Nephron progenitor cell (in vitro differentiated cells): ENCODE results near the gene TAF11.
"Not testable (repeated sequence)": the region's sequence is repeated elsewhere in the genome, so short reads cannot be mapped to it uniquely, and the experiment has no call there.

Experiments used
- DNase-seq: peaks from one replicate; pipeline ENCODE4 v3.0.0; 2021
- H3K27ac Mint-ChIP-seq: 2 replicates; pipeline ENCODE4 v1.8.0; 2021; ENCODE audit warnings: mild to moderate bottlenecking, moderate library complexity, mixed read lengths
- H3K27me3 Mint-ChIP-seq: 2 replicates; pipeline ENCODE4 v1.8.0; 2021; ENCODE audit warnings: mild to moderate bottlenecking, low read depth, mixed read lengths; ENCODE audit not compliant: poor library complexity
- H3K36me3 Mint-ChIP-seq: 2 replicates; pipeline ENCODE4 v1.8.0; 2021; ENCODE audit warnings: low read depth, mixed read lengths
- H3K4me1 Mint-ChIP-seq: 2 replicates; pipeline ENCODE4 v1.8.0; 2021; ENCODE audit warnings: mixed read lengths
- H3K4me3 Mint-ChIP-seq: 2 replicates; pipeline ENCODE4 v1.8.0; 2021; ENCODE audit warnings: mild to moderate bottlenecking, moderate library complexity, mixed read lengths
- H3K9me3 Mint-ChIP-seq: 2 replicates; pipeline ENCODE4 v1.8.0; 2021; ENCODE audit warnings: mild to moderate bottlenecking, moderate library complexity, mixed read lengths
- CTCF ChIP-seq: fragments of 200-600 bp; sonication (generic); IDR thresholded peaks from 2 replicates; pipeline ENCODE4 v1.5.0; 2021; ENCODE audit warnings: antibody characterized with exemption

TAF11 gene

DNA sequence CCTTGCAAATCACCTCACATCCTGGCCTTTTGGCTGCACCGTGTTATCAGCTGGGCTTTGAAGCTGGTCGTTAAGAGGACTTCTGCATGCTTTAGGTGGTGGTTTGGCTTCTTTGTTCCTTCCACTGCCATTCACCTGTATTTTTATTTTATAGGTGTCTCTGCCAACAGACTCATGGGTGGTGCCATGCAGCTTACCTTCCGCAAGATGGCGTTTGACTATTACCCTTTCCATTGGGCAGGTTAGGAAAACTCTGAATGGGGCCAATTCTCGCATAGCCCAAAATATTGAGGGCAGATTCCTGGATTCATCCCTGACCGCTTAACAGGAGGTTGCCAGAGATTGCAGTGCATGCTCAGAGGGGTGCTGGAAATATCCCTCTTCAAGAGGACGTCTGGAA, 32.4 kb downstream of the TAF11 start:
- Mint-ChIP-seq H3K4me3 (no peak overlapping the region), H3K9me3 (no peaks in the 10 kb centered on the region), H3K27ac (no peak overlapping the region), H3K36me3 (peaks cover 52% of the 10 kb centered on the region), H3K27me3 (no peaks in the 10 kb centered on the region), H3K4me1 (no peaks in the 10 kb centered on the region)
- no peak for DNase-seq
- no peak for TF ChIP-seq CTCF

DNA sequence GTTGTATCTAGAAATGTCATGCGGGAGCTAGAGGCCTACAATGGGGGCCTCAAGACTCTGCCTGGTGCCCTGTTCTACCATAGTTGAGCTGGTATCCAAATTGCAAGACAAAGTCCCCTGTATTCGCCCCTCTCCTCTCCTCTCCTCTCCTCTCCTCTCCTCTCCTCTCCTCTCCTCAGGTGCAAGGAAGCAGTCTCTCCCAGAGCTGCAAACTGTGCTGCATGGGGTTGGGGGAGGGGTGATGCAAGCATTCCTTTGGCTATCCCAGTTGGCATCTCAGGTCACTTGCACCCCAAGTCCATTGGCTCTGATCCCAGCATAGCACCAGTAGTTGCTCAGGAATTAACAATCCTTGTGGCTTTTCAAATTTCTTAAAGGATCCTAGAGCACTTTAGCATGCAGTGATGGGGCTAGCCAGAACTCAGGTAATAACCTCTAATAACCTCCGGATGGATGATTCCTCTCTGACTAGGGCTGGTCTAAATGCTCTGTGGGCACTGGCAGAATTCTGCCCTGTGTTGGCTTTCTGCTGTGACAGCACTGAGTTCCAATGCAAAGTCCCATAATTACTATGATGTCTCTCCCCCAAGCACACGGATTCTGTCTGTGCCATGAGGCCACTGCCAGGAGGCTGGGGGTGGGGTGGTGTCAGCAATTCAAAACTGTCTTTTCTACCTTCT, 35.3 kb downstream of the TAF11 start:
- Mint-ChIP-seq H3K27me3 (no peaks in the 10 kb centered on the region), H3K4me1 (no peaks in the 10 kb centered on the region), H3K27ac (peak overlapping the region; percentile 90), H3K4me3 (no peak overlapping the region), H3K36me3 (peaks cover 34% of the 10 kb centered on the region), H3K9me3 (no peaks in the 10 kb centered on the region)
- DNase-seq, result no peak
- TF ChIP-seq CTCF, result no peak

DNA sequence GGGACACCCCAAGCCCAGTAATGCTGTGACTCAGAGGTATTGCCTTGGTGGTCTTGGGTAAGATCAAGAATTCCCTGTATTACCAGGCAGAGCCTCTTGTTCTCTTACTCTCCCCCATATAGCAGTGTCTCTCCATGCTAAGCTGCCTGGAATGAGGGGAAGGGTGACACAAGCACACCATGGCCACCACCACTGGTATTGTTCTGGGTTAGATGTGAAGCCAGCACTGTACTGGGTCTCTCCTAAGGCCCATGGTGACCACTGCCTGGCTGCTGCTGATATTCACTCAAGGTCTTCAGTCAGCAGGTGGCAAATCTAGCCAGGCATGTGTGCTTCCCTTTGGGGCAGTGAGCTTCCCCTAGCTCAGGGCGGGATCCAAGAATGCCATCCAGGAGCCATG, 36.5 kb downstream of the TAF11 start:
- no peaks in the 10 kb centered on the region for H3K4me1 Mint-ChIP-seq
- no peak overlapping the region for H3K4me3 Mint-ChIP-seq
- H3K9me3 Mint-ChIP-seq, result no peaks in the 10 kb centered on the region
- DNase-seq, result no peak
- H3K27me3 Mint-ChIP-seq, result no peaks in the 10 kb centered on the region
- no peak for TF ChIP-seq CTCF
- H3K36me3 Mint-ChIP-seq, result peaks cover 31% of the 10 kb centered on the region
- H3K27ac Mint-ChIP-seq, result no peak overlapping the region

GRCh38 chr6:34849066-34849465, 38.8 kb downstream of the TAF11 start:
- not testable (repeated sequence) for DNase-seq, H3K27me3 Mint-ChIP-seq, H3K9me3 Mint-ChIP-seq, H3K27ac Mint-ChIP-seq, H3K4me1 Mint-ChIP-seq, H3K4me3 Mint-ChIP-seq
- peaks cover 33% of the 10 kb centered on the region for H3K36me3 Mint-ChIP-seq

- H3K36me3 Mint-ChIP-seq, result peaks cover 58% of the 10 kb centered on the region
- peaks cover 6% of the 10 kb centered on the region for H3K27me3 Mint-ChIP-seq
- no peak for DNase-seq
- TF ChIP-seq CTCF, result no peak
- no peaks in the 10 kb centered on the region for H3K9me3 Mint-ChIP-seq
- H3K4me3 Mint-ChIP-seq, result no peak overlapping the region
- H3K27ac Mint-ChIP-seq, result no peak overlapping the region
- no peaks in the 10 kb centered on the region for H3K4me1 Mint-ChIP-seq
Measured at GRCh38 chr6:34839666-34840352, 48.0 kb downstream of the TAF11 start.

DNA sequence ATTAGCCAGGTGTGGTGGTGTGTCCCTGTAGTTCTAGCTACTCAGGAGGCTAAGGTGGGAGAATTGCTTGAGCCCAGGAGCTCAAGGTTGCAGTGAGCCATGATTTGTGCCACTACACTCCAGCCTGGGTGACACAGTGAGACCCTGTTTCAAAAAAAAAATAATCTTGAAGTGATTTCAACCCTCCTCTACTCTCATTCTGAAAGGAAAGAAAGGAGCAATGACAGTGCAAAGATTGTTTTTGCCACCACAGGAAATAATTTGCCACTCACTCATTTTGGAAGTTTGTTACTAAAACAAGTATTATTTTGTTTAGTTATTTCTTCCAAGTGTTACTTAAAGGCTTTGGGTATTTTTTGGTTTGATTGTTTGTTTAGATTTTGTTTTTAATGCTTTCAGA, 50.3 kb downstream of the TAF11 start:
- Mint-ChIP-seq H3K9me3 (no peaks in the 10 kb centered on the region), H3K36me3 (peaks cover 60% of the 10 kb centered on the region), H3K27me3 (peaks cover 6% of the 10 kb centered on the region), H3K4me1 (no peaks in the 10 kb centered on the region), H3K4me3 (no peak overlapping the region), H3K27ac (no peak overlapping the region)
- TF ChIP-seq CTCF, result no peak
- no peak for DNase-seq
